ENCODE results near the gene FBXW4.

FBXW4 gene

DNA sequence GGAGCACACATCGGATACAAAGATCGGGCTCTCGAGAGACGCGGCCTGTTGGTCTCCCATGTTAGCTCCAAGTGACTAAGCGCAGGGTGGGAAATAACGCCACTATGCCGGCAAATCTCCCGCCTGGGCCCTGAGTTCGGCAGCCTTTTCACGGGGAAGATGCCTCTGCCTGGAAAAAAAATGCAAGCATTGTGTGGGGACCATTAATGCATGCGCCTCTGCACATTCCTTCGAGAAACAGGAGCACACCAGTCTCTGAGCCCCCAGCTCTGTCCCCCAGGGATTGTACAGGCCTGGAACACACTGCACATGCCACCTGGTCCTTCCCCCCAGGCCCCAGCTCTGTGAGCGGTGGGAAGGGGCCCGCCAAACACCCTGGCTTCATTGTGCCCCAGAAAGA, 44.1 kb downstream of the FBXW4 start:
- TF ChIP-seq CREB1 (IDR thresholded peaks at IDR 0.05; ENCODE audit: low read depth) (no peak), CEBPB (IDR thresholded peaks at IDR 0.05) (no peak), RAD21 (IDR thresholded peaks at IDR 0.05; ENCODE audit: low read depth) (no peak), TCF12 (IDR thresholded peaks at IDR 0.05; ENCODE audit: low read depth) (no peak), FOXM1 (IDR thresholded peaks at IDR 0.05; ENCODE audit: borderline replicate concordance, low read depth) (no peak), YY1 (IDR thresholded peaks at IDR 0.05; ENCODE audit: low read depth) (no peak), TEAD4 (IDR thresholded peaks at IDR 0.05) (no peak), ZBTB7A (IDR thresholded peaks at IDR 0.05; ENCODE audit: low read depth) (no peak)
- TF ChIP-seq, protein P1, sequence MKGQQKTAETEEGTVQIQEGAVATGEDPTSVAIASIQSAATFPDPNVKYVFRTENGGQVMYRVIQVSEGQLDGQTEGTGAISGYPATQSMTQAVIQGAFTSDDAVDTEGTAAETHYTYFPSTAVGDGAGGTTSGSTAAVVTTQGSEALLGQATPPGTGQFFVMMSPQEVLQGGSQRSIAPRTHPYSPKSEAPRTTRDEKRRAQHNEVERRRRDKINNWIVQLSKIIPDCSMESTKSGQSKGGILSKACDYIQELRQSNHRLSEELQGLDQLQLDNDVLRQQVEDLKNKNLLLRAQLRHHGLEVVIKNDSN (IDR thresholded peaks at IDR 0.05), result no peak
- TF ChIP-seq, protein P2, sequence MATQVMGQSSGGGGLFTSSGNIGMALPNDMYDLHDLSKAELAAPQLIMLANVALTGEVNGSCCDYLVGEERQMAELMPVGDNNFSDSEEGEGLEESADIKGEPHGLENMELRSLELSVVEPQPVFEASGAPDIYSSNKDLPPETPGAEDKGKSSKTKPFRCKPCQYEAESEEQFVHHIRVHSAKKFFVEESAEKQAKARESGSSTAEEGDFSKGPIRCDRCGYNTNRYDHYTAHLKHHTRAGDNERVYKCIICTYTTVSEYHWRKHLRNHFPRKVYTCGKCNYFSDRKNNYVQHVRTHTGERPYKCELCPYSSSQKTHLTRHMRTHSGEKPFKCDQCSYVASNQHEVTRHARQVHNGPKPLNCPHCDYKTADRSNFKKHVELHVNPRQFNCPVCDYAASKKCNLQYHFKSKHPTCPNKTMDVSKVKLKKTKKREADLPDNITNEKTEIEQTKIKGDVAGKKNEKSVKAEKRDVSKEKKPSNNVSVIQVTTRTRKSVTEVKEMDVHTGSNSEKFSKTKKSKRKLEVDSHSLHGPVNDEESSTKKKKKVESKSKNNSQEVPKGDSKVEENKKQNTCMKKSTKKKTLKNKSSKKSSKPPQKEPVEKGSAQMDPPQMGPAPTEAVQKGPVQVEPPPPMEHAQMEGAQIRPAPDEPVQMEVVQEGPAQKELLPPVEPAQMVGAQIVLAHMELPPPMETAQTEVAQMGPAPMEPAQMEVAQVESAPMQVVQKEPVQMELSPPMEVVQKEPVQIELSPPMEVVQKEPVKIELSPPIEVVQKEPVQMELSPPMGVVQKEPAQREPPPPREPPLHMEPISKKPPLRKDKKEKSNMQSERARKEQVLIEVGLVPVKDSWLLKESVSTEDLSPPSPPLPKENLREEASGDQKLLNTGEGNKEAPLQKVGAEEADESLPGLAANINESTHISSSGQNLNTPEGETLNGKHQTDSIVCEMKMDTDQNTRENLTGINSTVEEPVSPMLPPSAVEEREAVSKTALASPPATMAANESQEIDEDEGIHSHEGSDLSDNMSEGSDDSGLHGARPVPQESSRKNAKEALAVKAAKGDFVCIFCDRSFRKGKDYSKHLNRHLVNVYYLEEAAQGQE (IDR thresholded peaks at IDR 0.05; ENCODE audit: low read depth), result no peak

GRCh38 chr10:101649525-101650085, 45.4 kb downstream of the FBXW4 start:
- TF ChIP-seq TEAD4 (IDR thresholded peaks at IDR 0.05) (no peak), TCF12 (IDR thresholded peaks at IDR 0.05; ENCODE audit: low read depth) (no peak), RAD21 (IDR thresholded peaks at IDR 0.05; ENCODE audit: low read depth) (no peak), MAX (IDR thresholded peaks at IDR 0.05) (no peak), FOXM1 (IDR thresholded peaks at IDR 0.05; ENCODE audit: borderline replicate concordance, low read depth) (no peak), YY1 (IDR thresholded peaks at IDR 0.05; ENCODE audit: low read depth) (no peak), ZBTB7A (IDR thresholded peaks at IDR 0.05; ENCODE audit: low read depth) (no peak), CREB1 (IDR thresholded peaks at IDR 0.05; ENCODE audit: low read depth) (no peak), EP300 (IDR thresholded peaks at IDR 0.05; ENCODE audit: borderline replicate concordance) (no peak), CEBPB (IDR thresholded peaks at IDR 0.05) (no peak), EGR1 (IDR thresholded peaks at IDR 0.05) (no peak), NFIC (IDR thresholded peaks at IDR 0.05) (no peak), TAF1 (IDR thresholded peaks at IDR 0.05; ENCODE audit: low read depth) (no peak)
- TF ChIP-seq, protein P2 (IDR thresholded peaks at IDR 0.05; ENCODE audit: low read depth), result no peak
- TF ChIP-seq, protein P1 (IDR thresholded peaks at IDR 0.05), result no peak

GRCh38 chr10:101647255-101647654, 47.7 kb downstream of the FBXW4 start:
- TF ChIP-seq EP300 (IDR thresholded peaks at IDR 0.05; ENCODE audit: borderline replicate concordance) (no peak), NFIC (IDR thresholded peaks at IDR 0.05) (no peak), EGR1 (IDR thresholded peaks at IDR 0.05) (no peak), TAF1 (IDR thresholded peaks at IDR 0.05; ENCODE audit: low read depth) (no peak), TCF12 (IDR thresholded peaks at IDR 0.05; ENCODE audit: low read depth) (no peak), TEAD4 (IDR thresholded peaks at IDR 0.05) (no peak), ZBTB7A (IDR thresholded peaks at IDR 0.05; ENCODE audit: low read depth) (no peak), YY1 (IDR thresholded peaks at IDR 0.05; ENCODE audit: low read depth) (no peak), FOXM1 (IDR thresholded peaks at IDR 0.05; ENCODE audit: borderline replicate concordance, low read depth) (no peak), RAD21 (IDR thresholded peaks at IDR 0.05; ENCODE audit: low read depth) (no peak), CREB1 (IDR thresholded peaks at IDR 0.05; ENCODE audit: low read depth) (no peak), CEBPB (IDR thresholded peaks at IDR 0.05) (no peak), MAX (IDR thresholded peaks at IDR 0.05) (no peak)
- TF ChIP-seq, protein P1 (IDR thresholded peaks at IDR 0.05), result no peak
- TF ChIP-seq, protein P2 (IDR thresholded peaks at IDR 0.05; ENCODE audit: low read depth), result no peak

- TF ChIP-seq EGR1 (IDR thresholded peaks at IDR 0.05) (no peak), FOXM1 (IDR thresholded peaks at IDR 0.05; ENCODE audit: borderline replicate concordance, low read depth) (no peak), TAF1 (IDR thresholded peaks at IDR 0.05; ENCODE audit: low read depth) (no peak), ZBTB7A (IDR thresholded peaks at IDR 0.05; ENCODE audit: low read depth) (no peak), NFIC (IDR thresholded peaks at IDR 0.05) (no peak), TEAD4 (IDR thresholded peaks at IDR 0.05) (no peak), EP300 (IDR thresholded peaks at IDR 0.05; ENCODE audit: borderline replicate concordance) (no peak), TCF12 (IDR thresholded peaks at IDR 0.05; ENCODE audit: low read depth) (no peak), YY1 (IDR thresholded peaks at IDR 0.05; ENCODE audit: low read depth) (no peak), MAX (IDR thresholded peaks at IDR 0.05) (no peak), RAD21 (IDR thresholded peaks at IDR 0.05; ENCODE audit: low read depth) (no peak), CREB1 (IDR thresholded peaks at IDR 0.05; ENCODE audit: low read depth) (no peak)
- TF ChIP-seq, protein P2 (IDR thresholded peaks at IDR 0.05; ENCODE audit: low read depth), result no peak
- TF ChIP-seq, protein P1 (IDR thresholded peaks at IDR 0.05), result no peak
These were observed 48.6 kb downstream of the FBXW4 start for GRCh38 chr10:101646364-101646763.
